H1 (cell line): ENCODE measurements around the gene HBEGF. TPM values are rescaled to one million over a fixed set of nuclear protein-coding genes. Genes with fewer than 3 reads are reported as not detected.

Experiments
- EZH2 ChIP-seq: fragments of 200-600 bp; sonication (generic); IDR thresholded peaks from 2 replicates; pipeline ENCODE4 v1.7.1; 2012; ENCODE audit warnings: low read depth, mild to moderate bottlenecking, moderate library complexity, low read length, inconsistent platforms; ENCODE audit not compliant: severe bottlenecking
- GTF2F1 ChIP-seq: IDR thresholded peaks from 2 replicates; pipeline ENCODE4 v1.6.1; 2012; ENCODE audit warnings: low read depth, low read length, improper control_type of control experiment, borderline replicate concordance
- HDAC6 ChIP-seq: IDR thresholded peaks from one replicate; pipeline ENCODE4 v1.7.1; 2012; ENCODE audit warnings: low read depth, mild to moderate bottlenecking, inconsistent platforms, low read length, moderate library complexity
- KDM4A ChIP-seq: IDR thresholded peaks from one replicate; pipeline ENCODE4 v1.7.1; 2012; ENCODE audit warnings: low read depth, mild to moderate bottlenecking, moderate library complexity, low read length, inconsistent platforms; ENCODE audit not compliant: severe bottlenecking
- polyA plus RNA-seq, 7 experiments: library from polyadenylated mRNA; depleted of rRNA in 3 of 7; stranded (reverse) in 5 of 7; unstranded in 2 of 7; fragments of >200 nt in 5 of 7; fragments of 200-250 nt in 2 of 7; gene quantifications; 1 replicate in 5 of 7; 2 replicates in 1 of 7; 4 replicates in 1 of 7; pipeline versions ENCODE4 v1.2.1 to v1.2.3, GENCODE V29; 2011 to 2013; ENCODE audit warnings: missing spikeins in 2 of 7, mixed read lengths in 2 of 7
- total RNA-seq: library from RNA; stranded (reverse); fragmentation: NEBNext Ultra II Directional; extraction: Animal tissue kit (Norgen Biotek cat#: 25700); gene quantifications from 2 replicates; pipeline ENCODE4 v1.2.1, GENCODE V29; 2021

Gene HBEGF
- total and polyA plus RNA-seq, 2 of the 8 experiments (the other 6 are each of a cell fraction or from before 2014, with no cell fraction given): 2.4 to 2.5 TPM

- no peak for TF ChIP-seq KDM4A
- TF ChIP-seq HDAC6: no peak
- no peak for TF ChIP-seq EZH2
- TF ChIP-seq GTF2F1: no peak
Observed at GRCh38 chr5:140339636-140340035, 6.8 kb downstream of the HBEGF start (continued).
